CD4-positive, alpha-beta T cell treated with Interleukin-4 for 1 hour (primary cell): Measurements from ENCODE around the gene DDHD1.
A peak's percentile ranks its signal among the peaks of the same experiment; 100 is the strongest.
"Not testable (repeated sequence)": the region's sequence is repeated elsewhere in the genome, so short reads cannot be mapped to it uniquely, and the experiment has no call there.

ENCODE experiments used
- DNase-seq, 2 donors: peaks; one replicate each; pipeline ENCODE4 v3.0.0-alpha.2; 2020 to 2022

Gene DDHD1

DNA sequence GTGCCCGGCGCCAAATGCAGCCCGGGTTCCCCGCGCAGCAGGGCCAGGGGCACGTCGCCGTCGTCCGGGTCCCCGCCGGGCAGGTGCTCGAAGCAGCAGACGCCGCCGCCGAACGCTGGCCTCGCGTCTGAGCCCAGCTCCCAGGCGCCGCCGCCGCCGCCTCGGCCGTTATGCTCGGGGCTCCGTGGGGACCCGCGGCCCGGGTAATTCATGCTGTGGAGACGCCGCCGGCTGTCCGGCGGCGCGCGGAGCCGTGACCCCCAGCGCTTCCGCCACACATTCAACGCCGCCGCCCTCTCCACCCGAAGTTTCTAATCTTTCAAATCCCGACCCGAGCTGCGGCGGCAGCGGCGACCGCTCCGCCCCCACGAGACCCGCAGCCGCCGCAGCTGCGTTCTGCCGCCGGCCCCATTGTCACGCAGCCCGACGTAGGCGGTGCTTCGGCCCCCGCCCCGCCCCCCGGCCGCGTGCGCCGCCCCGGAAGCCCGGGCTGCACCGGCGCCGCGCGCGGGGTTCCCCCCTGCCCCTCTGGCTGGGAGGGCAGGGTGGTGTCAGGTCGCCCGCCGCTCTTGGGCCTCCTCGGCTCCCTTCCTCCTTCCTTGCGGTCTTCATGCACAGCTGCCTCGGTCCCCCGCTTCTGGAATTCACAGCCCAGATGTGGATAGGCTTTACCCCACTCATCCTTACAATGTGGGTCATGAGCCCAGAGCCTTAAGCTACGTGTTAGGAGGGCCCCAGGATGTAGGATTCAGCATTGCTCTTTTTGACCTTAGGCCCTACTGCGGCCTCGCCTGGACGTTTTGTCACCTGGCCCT, at the start of gene DDHD1:
Gene DDHD1 (minus strand): TSS at position 437 of the 815 bp plus-strand sequence. CDS start 225 bp downstream, at position 212.
- peak; percentile 87 to 89 for DNase-seq

GRCh38 chr14:53195949-53196348, 42.8 kb upstream of the DDHD1 start:
- DNase-seq, result no peak

GRCh38 chr14:53193193-53193592, 40.1 kb upstream of the DDHD1 start:
- DNase-seq, result no peak

DNA sequence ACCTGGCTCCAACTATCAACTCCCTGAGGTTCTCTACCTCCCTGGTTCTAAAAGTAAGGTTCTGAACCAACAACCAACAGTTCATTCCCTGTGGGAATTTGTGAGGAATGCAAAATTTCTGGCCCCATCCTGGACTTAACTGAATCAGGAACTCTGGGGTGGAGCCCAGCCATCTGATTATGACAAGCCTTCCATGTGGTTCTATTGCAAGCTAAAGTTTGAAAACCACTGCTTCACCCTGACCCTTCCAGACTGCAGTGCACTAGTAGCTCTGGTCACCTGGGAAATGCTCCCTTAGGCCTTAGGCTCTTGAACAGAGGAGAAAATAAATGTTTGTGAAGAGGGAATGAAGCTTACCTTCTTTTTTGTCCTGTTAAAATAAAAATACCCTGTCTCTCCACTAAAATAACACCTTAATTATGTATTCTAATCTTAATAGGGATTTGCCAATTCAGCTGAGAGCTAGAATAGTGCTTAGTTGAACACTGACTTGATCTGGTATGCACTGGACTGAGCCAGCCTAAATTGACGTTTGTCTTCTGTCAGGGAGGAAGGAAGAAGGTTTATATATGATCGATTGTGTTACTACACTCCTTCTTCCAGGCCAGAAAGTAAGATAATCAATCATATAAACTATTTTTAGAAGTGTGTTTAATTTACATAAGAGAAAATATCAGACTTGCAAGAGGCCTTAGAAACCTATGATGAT, 39.1 kb upstream of the DDHD1 start:
- DNase-seq, result no peak

DNA sequence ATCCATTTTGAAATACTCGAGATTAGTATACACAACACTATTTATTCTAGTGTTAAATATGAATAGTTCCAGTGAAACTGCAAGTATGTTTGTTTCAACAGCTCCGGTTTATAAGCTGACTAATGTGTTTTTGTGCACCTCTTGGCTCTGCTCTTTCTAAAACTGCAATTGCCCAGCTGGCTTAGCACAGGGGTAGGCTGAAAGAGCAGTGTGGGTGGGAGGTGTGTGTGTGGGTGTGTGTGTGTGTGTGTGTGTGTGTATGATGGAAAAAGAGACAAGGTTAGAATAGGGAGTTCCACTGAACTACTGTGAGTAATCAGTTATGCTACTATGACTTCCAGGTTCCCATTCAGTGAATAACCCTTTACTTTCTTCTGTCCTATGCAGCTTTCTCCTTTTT, 37.8 kb upstream of the DDHD1 start:
- DNase-seq, result no peak

DNA sequence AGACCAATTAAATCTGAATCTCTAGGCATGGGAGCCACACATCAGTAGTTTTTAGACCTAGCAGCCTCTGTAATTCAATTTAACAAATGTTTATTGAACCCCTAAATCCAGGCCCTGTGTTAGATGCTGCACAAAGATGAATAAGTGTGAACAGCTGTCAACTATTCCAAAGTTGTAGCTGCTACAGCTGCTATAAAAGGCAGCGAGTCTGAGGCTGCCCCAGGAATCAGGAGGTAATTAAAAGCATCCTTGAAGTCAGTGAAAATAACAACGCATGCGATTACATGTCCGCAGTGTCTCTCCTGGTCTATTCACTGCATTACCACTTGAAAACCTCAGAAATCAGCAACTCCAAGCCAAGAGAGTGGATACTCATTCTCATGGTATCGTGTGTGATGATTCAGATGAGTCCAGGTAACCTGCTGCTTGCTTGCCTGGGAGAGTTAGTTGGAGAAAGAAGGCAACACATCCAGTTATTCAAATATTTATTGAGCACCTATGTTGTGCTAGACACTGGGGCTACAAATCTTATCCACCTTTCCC, 34.9 kb upstream of the DDHD1 start:
- no peak for DNase-seq

- DNase-seq, result no peak
These were observed 33.4 kb upstream of the DDHD1 start for GRCh38 chr14:53186532-53186931.

- no peak for DNase-seq
These were observed 30.5 kb upstream of the DDHD1 start for GRCh38 chr14:53183611-53184010.

DNA sequence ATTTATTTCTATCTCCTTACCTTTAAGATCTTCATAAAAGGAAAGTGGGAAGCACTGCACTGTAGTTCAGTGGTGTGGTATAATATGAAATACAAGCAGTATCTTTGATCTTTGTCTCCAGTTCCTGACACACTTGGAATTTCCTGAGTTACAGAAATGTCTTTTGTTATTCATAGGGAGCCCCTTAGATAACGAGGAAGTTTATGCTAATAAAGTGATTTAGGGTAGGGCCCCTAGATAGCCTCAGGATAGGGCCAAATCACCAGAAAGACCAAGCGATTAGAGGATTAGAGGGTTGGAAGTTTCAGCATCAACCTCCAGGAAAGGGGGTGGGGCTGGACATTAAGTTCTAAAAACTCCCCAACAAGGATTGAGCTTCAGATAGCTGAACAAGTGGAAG, 29.9 kb upstream of the DDHD1 start:
- no peak for DNase-seq

DNA sequence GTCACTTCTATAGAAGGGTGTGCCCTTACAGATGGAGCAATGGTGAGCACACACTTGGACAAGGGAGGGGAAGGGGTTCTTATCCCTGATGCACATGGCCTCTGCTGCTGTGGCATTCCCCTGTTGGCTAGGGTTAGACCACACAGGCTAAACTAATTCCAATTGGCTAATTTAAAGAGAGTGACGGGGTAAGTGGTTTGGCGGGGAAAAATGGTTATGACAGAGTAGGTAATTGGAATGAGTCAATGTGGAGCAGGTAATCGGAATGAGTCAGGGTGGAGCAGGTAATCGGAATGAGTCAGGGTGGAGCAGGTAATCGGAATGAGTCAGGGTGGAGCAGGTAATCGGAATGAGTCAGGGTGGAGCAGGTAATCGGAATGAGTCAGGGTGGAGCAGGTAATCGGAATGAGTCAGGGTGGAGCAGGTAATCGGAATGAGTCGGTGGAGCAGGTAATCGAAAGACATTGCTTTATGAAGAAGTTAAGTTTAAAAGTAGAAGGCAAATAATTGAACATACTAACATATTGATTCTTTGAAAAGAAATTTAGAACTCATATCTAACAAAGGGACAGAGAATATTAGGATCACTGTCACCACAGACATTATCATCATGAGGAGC, 28.4 kb upstream of the DDHD1 start:
- peak in 1 of 2 donors; percentile 8 for DNase-seq

DNA sequence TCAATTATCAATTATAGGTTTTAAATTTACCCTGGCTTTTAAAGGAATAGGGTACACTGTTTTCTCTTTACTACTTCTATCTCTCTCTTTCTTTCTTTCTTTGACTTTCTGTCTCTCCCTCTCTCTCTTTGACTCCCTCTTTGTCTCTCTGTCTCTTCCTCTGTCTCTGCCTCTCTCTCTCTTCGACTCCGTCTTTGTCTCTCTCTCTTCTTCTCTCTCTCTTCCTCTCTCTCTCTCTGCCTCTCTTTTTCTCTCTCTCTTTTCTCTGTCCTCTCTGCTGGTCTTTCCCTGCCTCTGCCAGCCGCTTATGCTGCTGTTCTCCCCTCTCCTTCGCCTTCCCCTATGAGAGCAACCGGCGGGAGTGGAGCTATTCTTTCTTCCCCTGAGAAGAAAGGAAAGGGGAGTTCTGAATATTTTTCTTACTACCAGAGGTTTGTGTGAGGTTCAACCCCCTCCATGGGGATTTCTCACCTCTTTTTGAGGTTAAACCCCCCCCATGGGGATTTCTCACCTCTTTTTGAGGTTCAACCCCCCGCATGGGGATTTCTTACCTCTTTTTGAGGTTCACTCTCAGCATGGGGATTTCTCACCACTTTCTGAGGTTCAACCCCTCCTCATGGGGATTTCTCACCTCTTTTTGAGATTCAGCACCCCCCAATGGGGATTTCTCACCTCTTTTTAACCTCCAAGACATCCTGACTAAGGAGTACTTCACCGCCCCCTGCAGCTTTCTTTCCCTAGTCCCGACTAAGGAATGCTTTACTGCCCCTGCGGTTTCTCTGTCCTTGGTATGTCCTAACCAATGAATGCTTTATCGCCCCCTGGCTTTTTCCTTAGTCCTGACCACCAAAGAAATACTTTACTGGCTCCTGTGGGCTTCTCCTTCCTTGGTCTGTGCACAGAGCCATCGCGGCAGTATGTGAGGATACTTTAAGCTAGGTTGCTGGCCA, 27.4 kb upstream of the DDHD1 start:
- peak; percentile 18 to 68 for DNase-seq

DNA sequence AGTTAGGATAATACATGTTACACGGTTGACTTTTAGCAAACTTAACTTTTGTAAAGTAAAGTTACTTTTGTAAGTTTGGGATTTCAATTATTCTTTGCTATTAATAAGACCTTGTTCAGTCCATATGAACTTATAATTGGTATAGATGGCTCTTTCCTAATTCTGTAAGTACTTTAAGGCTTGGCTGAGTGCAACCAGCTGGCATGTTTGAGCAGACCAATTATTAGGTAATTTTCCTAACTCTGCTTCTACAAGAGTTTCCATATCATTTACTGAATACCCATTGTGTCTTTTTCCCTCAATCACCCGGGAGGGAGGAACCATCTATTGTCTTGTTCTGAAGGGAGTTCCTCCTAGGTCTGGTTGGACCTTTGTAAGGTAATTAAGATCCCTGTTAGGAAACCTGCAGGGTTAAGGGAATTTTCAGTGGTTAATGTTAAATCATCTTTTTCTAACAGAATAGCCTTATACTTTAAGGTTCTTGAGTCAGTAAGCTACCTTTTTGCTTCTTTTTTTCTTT, 26.4 kb upstream of the DDHD1 start:
- not testable (repeated sequence) for DNase-seq

DNA sequence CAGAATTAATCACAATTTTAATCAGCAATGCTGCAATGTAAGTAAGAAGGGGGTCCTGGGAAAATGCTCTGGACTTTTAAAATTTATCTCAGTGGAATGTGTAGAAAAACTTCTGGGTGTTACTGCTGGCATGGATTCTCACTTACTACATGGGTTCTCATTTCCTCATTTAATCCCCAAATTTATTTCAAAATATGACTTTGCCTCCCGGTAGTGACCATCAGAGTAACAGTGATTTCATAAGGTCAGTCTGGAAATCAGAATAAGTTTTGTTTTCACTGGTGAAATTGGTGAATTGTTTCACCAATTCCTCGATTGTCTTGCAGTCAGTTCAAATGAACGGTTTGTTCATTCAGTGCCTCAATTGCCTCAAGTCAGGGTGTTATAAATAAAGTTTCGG, 22.3 kb upstream of the DDHD1 start:
- DNase-seq, result no peak

GRCh38 chr14:53174918-53175317, 21.8 kb upstream of the DDHD1 start:
- no peak for DNase-seq

GRCh38 chr14:53168786-53169185, 15.7 kb upstream of the DDHD1 start:
- no peak for DNase-seq

DNA sequence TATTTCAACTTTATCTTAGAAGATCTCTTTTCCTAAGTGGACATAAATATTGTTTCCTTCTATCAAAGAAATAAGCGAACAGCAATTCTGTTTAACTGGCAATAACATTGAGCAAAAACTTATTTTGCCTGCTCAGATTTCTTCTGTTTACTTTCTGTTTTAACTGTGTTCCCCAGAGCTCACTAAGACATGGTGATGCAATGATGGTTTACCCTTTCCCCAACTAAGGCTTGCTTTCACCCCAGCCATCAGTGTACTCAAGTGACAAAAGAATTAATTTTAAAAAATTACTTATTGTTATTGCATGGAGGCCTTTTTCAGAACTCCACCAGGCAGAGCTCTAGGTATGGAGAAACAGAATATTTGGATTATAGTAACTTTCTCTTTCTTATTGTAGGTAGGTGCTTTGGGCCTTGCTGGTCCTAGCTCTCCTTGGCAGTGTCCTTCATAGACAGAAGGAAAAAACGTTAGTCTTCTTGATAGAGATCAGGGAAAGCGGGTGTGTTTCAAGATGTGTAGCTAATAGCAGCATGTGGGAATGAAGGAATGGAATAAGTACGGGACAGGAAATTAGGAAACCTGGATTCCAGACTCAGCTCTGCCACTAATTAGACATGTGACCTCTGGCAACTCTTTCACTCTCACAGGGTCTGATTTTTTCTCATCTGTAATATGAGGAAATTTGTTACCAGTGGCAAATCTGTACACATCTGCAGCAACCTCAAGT, 14.6 kb upstream of the DDHD1 start:
- DNase-seq, result no peak

- no peak for DNase-seq
These were observed 8.8 kb upstream of the DDHD1 start for GRCh38 chr14:53161758-53162435.

GRCh38 chr14:53156238-53156637, 3.1 kb upstream of the DDHD1 start:
- no peak for DNase-seq

GRCh38 chr14:53153702-53154112, 584 bp upstream of the DDHD1 start:
- no peak for DNase-seq

DNA sequence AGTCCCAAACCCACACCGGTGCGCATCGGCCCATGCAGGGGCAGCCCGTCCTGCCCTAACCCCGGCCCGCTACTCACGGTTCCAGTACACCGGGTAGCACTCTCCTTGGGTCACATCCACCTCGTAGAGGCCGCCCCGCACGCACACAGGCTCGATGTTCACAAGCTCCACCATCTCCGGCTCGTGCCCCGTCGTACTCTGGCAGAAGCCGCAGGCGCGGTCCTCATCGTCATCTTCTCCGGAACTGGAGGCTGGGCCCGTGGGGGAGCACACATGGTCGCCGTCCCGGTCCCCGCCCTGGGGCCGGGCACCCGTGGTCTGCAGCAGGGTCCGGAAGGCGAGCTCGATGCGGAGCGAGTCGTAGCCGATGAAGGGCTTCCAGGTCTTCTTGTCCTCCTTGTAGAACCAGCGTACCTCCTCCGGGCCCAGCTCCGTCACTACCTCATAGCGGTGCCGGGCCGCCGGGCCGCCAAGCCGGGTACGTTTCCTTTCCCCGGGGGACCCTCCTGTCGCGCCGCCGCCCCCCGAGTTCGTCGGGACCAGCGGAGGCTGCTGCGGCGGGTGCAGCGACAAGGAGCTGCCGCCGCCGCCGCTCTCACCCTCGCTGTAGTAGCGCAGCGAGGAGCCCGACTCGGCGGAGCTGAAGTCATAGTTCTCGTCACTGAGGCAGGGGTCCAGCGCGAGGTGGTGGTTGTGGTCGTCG, 788 bp downstream of the DDHD1 start:
- peak; percentile 79 for DNase-seq
